HG03066 (cell line): ENCODE measurements around the gene DBT.
"Not testable (repeated sequence)": the region's sequence is repeated elsewhere in the genome, so short reads cannot be mapped to it uniquely, and the experiment has no call there.

ENCODE experiments used
- ATAC-seq: cut with Tn5 transposase; IDR thresholded peaks from one replicate; pipeline ENCODE4 v1.9.1; 2021; ENCODE audit warnings: low read depth; ENCODE audit not compliant: unreplicated experiment

Gene DBT

GRCh38 chr1:100202703-100203102 lies 46.9 kb downstream of the DBT start:
- not testable (repeated sequence) for ATAC-seq

- ATAC-seq, result not testable (repeated sequence)
These were observed 49.6 kb downstream of the DBT start for GRCh38 chr1:100200060-100200459.

- no peak for ATAC-seq
These were observed 51.0 kb downstream of the DBT start for GRCh38 chr1:100198596-100198995.

- no peak for ATAC-seq
These were observed 61.0 kb downstream of the DBT start for GRCh38 chr1:100188617-100189016.

- no peak for ATAC-seq
These were observed 61.7 kb downstream of the DBT start for GRCh38 chr1:100187912-100188311.

- ATAC-seq, result no peak
These were observed 65.1 kb downstream of the DBT start for GRCh38 chr1:100184536-100184935.

- no peak for ATAC-seq
These were observed 66.3 kb downstream of the DBT start for GRCh38 chr1:100183370-100183769.

GRCh38 chr1:100178091-100178490 lies 71.5 kb downstream of the DBT start, which contains the start of gene LRRC39:
Gene LRRC39 (minus strand): TSS chr1:100178256. CDS start chr1:100168516, 9,740 bp downstream.
- ATAC-seq, result no peak

GRCh38 chr1:100177295-100178041 lies 72.2 kb downstream of the DBT start:
- no peak for ATAC-seq

GRCh38 chr1:100168051-100168450 lies 81.6 kb downstream of the DBT start:
- no peak for ATAC-seq

GRCh38 chr1:100164702-100165101 lies 84.9 kb downstream of the DBT start:
- ATAC-seq, result no peak

GRCh38 chr1:100164216-100164615 lies 85.4 kb downstream of the DBT start:
- ATAC-seq, result no peak

GRCh38 chr1:100162881-100163280 lies 86.8 kb downstream of the DBT start:
- ATAC-seq, result no peak

- ATAC-seq, result peak; percentile 83
These were observed 97.4 kb downstream of the DBT start for GRCh38 chr1:100152271-100152670.

GRCh38 chr1:100151679-100152078 lies 98.0 kb downstream of the DBT start:
- no peak for ATAC-seq

- no peak for ATAC-seq
These were observed 101.8 kb downstream of the DBT start for GRCh38 chr1:100147875-100148274.

- no peak for ATAC-seq
These were observed 102.7 kb downstream of the DBT start for GRCh38 chr1:100146958-100147357.

- no peak for ATAC-seq
These were observed 104.5 kb downstream of the DBT start for GRCh38 chr1:100145116-100145515.

GRCh38 chr1:100142343-100142742 lies 107.3 kb downstream of the DBT start:
- ATAC-seq, result no peak

GRCh38 chr1:100141192-100141591 lies 108.4 kb downstream of the DBT start:
- ATAC-seq, result no peak

- ATAC-seq, result no peak
These were observed 112.0 kb downstream of the DBT start for GRCh38 chr1:100137602-100138001.
